Measurements from ENCODE around the gene GNL1. TPM values are rescaled to one million over a fixed set of nuclear protein-coding genes. Genes with fewer than 3 reads are reported as not detected.

Gene GNL1
- total and polyA plus RNA-seq, 10 of the 15 experiments (the other 5 are each of a cell fraction or from before 2014, with no cell fraction given), result 0.18 to 64.5 (median 45.5) TPM

- 0% methylated on average over 4 of the region's 4 CpGs for WGBS (ENCODE audit: insufficient coverage, insufficient replicate concordance, low lambda C conversion rate, missing lambda C conversion rate)
- ATAC-seq, result peak; percentile 44
- no peak for DNase-seq (ENCODE audit: low read depth, low spot score)
- no peak overlapping the region for H3K4me2 ChIP-seq (ENCODE audit: control insufficient read depth, insufficient read depth)
- peaks cover 7% of the 10 kb centered on the region; the same call in 1 of the 2 replicates for H3K4me1 ChIP-seq (ENCODE audit: control insufficient read depth, insufficient read depth, low read length)
- ChIA-PET SMC1A (ENCODE audit: uncharacterized antibody, unreplicated experiment) (interaction anchor here (1.1 to 12.5 kb wide), 19 partner anchors 12 to 372 kb away, joined by 3 to 221 read pairs (median 5); partner anchors contain the start of gene VARS2), CTCF (interaction anchor here (0.8 to 15.6 kb wide), 22 partner anchors 12 to 538 kb away, joined by 3 to 480 read pairs (median 13); partner anchors contain the start of genes ABCF1, DHX16, GNL1 and PRR3), POLR2A (interaction anchor here (1.2 to 1.4 kb wide), 3 partner anchors 13 to 60 kb away, joined by 3 to 5 read pairs (median 3); no protein-coding TSS in a partner anchor), RAD21 (ENCODE audit: unreplicated experiment) (interaction anchor here (0.7 to 8.4 kb wide), 13 partner anchors 9 to 193 kb away, joined by 3 to 159 read pairs (median 5); no protein-coding TSS in a partner anchor)
- peak; percentile 62 for FAIRE-seq
- in situ Hi-C loops (cut with MboI), result no loop called here
- peaks cover under 1 to 1% of the 10 kb centered on the region in 2 experiments; a peak in 2 of 4 replicates for H3K36me3 ChIP-seq (ENCODE audit: control insufficient read depth in 2 of 2, insufficient read depth in 2 of 2, low read length in 1 of 2)
- H3K4me3 ChIP-seq, result no peak overlapping the region
- no peak for TF ChIP-seq EP300 (IDR thresholded peaks at IDR 0.05; ENCODE audit: borderline replicate concordance in 1 of 2, control insufficient read depth in 1 of 2, low read depth in 2 of 2, low read length in 2 of 2)
- TF ChIP-seq ZNF622 (IDR thresholded peaks at IDR 0.05), result no peak
- TF ChIP-seq, protein P1, sequence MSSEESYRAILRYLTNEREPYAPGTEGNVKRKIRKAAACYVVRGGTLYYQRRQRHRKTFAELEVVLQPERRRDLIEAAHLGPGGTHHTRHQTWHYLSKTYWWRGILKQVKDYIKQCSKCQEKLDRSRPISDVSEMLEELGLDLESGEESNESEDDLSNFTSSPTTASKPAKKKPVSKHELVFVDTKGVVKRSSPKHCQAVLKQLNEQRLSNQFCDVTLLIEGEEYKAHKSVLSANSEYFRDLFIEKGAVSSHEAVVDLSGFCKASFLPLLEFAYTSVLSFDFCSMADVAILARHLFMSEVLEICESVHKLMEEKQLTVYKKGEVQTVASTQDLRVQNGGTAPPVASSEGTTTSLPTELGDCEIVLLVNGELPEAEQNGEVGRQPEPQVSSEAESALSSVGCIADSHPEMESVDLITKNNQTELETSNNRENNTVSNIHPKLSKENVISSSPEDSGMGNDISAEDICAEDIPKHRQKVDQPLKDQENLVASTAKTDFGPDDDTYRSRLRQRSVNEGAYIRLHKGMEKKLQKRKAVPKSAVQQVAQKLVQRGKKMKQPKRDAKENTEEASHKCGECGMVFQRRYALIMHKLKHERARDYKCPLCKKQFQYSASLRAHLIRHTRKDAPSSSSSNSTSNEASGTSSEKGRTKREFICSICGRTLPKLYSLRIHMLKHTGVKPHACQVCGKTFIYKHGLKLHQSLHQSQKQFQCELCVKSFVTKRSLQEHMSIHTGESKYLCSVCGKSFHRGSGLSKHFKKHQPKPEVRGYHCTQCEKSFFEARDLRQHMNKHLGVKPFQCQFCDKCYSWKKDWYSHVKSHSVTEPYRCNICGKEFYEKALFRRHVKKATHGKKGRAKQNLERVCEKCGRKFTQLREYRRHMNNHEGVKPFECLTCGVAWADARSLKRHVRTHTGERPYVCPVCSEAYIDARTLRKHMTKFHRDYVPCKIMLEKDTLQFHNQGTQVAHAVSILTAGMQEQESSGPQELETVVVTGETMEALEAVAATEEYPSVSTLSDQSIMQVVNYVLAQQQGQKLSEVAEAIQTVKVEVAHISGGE (CRISPR knock-in tag; IDR thresholded peaks at IDR 0.05), result no peak
- TF ChIP-seq, protein P2, sequence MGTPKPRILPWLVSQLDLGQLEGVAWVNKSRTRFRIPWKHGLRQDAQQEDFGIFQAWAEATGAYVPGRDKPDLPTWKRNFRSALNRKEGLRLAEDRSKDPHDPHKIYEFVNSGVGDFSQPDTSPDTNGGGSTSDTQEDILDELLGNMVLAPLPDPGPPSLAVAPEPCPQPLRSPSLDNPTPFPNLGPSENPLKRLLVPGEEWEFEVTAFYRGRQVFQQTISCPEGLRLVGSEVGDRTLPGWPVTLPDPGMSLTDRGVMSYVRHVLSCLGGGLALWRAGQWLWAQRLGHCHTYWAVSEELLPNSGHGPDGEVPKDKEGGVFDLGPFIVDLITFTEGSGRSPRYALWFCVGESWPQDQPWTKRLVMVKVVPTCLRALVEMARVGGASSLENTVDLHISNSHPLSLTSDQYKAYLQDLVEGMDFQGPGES (IDR thresholded peaks at IDR 0.05), result no peak
- TF ChIP-seq, protein P3, sequence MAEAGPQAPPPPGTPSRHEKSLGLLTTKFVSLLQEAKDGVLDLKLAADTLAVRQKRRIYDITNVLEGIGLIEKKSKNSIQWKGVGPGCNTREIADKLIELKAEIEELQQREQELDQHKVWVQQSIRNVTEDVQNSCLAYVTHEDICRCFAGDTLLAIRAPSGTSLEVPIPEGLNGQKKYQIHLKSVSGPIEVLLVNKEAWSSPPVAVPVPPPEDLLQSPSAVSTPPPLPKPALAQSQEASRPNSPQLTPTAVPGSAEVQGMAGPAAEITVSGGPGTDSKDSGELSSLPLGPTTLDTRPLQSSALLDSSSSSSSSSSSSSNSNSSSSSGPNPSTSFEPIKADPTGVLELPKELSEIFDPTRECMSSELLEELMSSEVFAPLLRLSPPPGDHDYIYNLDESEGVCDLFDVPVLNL (IDR thresholded peaks at IDR 0.05; ENCODE audit: low read depth, low read length), result no peak
- TF ChIP-seq TBL1XR1 (IDR thresholded peaks at IDR 0.05; ENCODE audit: low read depth, low read length), result no peak
- TF ChIP-seq BHLHE40 (IDR thresholded peaks at IDR 0.05; ENCODE audit: borderline replicate concordance in 1 of 2, low read depth in 2 of 2, low read length in 1 of 2), result no peak
- BruUV-seq (replicated peaks), result no TSS peak
- H3K79me2 ChIP-seq (ENCODE audit: control insufficient read depth, insufficient read depth, low read length), result no peaks in the 10 kb centered on the region
- H3K27ac ChIP-seq (ENCODE audit: control insufficient read depth, insufficient read depth), result no peak overlapping the region
- no peak overlapping the region for H2AFZ ChIP-seq (ENCODE audit: control insufficient read depth, low read depth, low read length)
- no peaks in the 10 kb centered on the region for H4K20me1 ChIP-seq (ENCODE audit: control insufficient read depth, insufficient read depth)
- H3K9ac ChIP-seq (ENCODE audit: control insufficient read depth, insufficient read depth, low read length), result no peak overlapping the region
- no peaks in the 10 kb centered on the region for H3K9me3 ChIP-seq (replicated peaks; ENCODE audit: control insufficient read depth, insufficient read depth, low read length)
- no peaks in the 10 kb centered on the region for H3K27me3 ChIP-seq (replicated peaks in 1 of 2; ENCODE audit: control insufficient read depth in 2 of 2, insufficient read depth in 2 of 2, low read length in 1 of 2)
- intact Hi-C loops (cut with micrococcal nuclease; ENCODE audit: unreplicated experiment), result loop anchor here (5.0 kb wide), 2 partner anchors 130 to 195 kb away; partner anchors contain the start of gene DHX16
Observed at GRCh38 chr6:30542404-30542725, 13.9 kb downstream of the GNL1 start.

Data from GM12878 (cell line).